IMR-90 (cell line): ENCODE results near the gene ISOC2. TPM values are rescaled to one million over a fixed set of nuclear protein-coding genes. Genes with fewer than 3 reads are reported as not detected.

Experiments used
- ATAC-seq: fragments of 200-7000 bp; cut with Tn5 transposase; 2 replicates; pipeline ENCODE4 v1.9.1; 2020; ENCODE audit warnings: low read depth, mild to moderate bottlenecking, moderate library complexity
- BruUV-seq: library from RNA; stranded (reverse); fragments of 400-500 nt; replicated peaks from 2 replicates; lab custom pipeline; 2021; lab: Mats Ljungman, UMichigan
- CTCF ChIA-PET: fragments of 300-600 bp; formaldehyde crosslinking; extraction: SDS; loops from one replicate; lab custom pipeline; 2021; ENCODE audit warnings: antibody characterized with exemption; lab: Yijun Ruan, JAX
- POLR2A ChIA-PET: fragments of 300-600 bp; sonication (Branson Sonifier 250); formaldehyde crosslinking; loops from one replicate; lab custom pipeline; 2022; ENCODE audit warnings: antibody characterized with exemption; ENCODE audit not compliant: unreplicated experiment; lab: Charles Lee
- DNase-seq: peaks from one replicate; pipeline ENCODE4 v3.0.0; 2013
- H2AFZ ChIP-seq: replicated peaks from 2 replicates; pipeline ENCODE3; 2013; ENCODE audit warnings: low read length, mild to moderate bottlenecking; ENCODE audit not compliant: poor library complexity
- H2AK5ac ChIP-seq: 2 replicates; pipeline ENCODE4 v1.6.1; 2013; ENCODE audit warnings: low read depth, low read length, inconsistent platforms
- H2AK9ac ChIP-seq: replicated peaks from 2 replicates; pipeline ENCODE3; 2013; ENCODE audit warnings: mild to moderate bottlenecking, low read depth, low read length, moderate library complexity; ENCODE audit not compliant: poor library complexity
- H2BK120ac ChIP-seq: 2 replicates; pipeline ENCODE4 v1.6.1; 2013; ENCODE audit warnings: low read depth, low read length, inconsistent platforms
- H2BK15ac ChIP-seq: 3 replicates; pipeline ENCODE4 v1.6.1; 2013; ENCODE audit warnings: low read depth, low read length, inconsistent platforms
- H2BK20ac ChIP-seq: 2 replicates; pipeline ENCODE4 v1.6.1; 2013; ENCODE audit warnings: low read depth, mild to moderate bottlenecking, inconsistent platforms, low read length, moderate library complexity
- H2BK5ac ChIP-seq: 2 replicates; pipeline ENCODE4 v1.6.1; 2013; ENCODE audit warnings: mild to moderate bottlenecking, low read depth, low read length, inconsistent platforms; ENCODE audit not compliant: poor library complexity, severe bottlenecking
- H3K14ac ChIP-seq: replicated peaks from 2 replicates; pipeline ENCODE4 v1.6.1; 2013; ENCODE audit warnings: low read depth, low read length, inconsistent platforms
- H3K18ac ChIP-seq: 2 replicates; pipeline ENCODE4 v1.6.1; 2013; ENCODE audit warnings: low read depth, low read length, control low read depth
- H3K23ac ChIP-seq: 2 replicates; pipeline ENCODE4 v1.6.1; 2013; ENCODE audit warnings: low read depth, low read length, inconsistent platforms
- H3K27ac ChIP-seq: 2 replicates; pipeline ENCODE4 v1.5.1; 2013; ENCODE audit warnings: mild to moderate bottlenecking, control low read depth, low read length; ENCODE audit not compliant: insufficient read depth
- H3K27me3 ChIP-seq: 2 replicates; pipeline ENCODE4 v1.6.1; 2013; ENCODE audit warnings: low read length; ENCODE audit not compliant: control insufficient read depth, insufficient read depth
- H3K36me3 ChIP-seq: 2 replicates; pipeline ENCODE4 v1.6.1; 2013; ENCODE audit warnings: low read length, mixed read lengths; ENCODE audit not compliant: control insufficient read depth, insufficient read depth
- H3K4ac ChIP-seq: 2 replicates; pipeline ENCODE4 v1.6.1; 2013; ENCODE audit warnings: low read depth, low read length, inconsistent platforms
- H3K4me1 ChIP-seq: 2 replicates; pipeline ENCODE4 v1.6.1; 2013; ENCODE audit warnings: low read length, mixed read lengths; ENCODE audit not compliant: control insufficient read depth, insufficient read depth
- H3K4me2 ChIP-seq: 2 replicates; pipeline ENCODE4 v1.6.1; 2013; ENCODE audit warnings: low read depth, mild to moderate bottlenecking, control low read depth, low read length, moderate library complexity
- H3K4me3 ChIP-seq: 2 replicates; pipeline ENCODE4 v1.5.1; 2013; ENCODE audit warnings: low read depth, mild to moderate bottlenecking, control low read depth, low read length, moderate library complexity; ENCODE audit not compliant: insufficient read depth
- H3K56ac ChIP-seq: 2 replicates; pipeline ENCODE4 v1.6.1; 2013; ENCODE audit warnings: low read length, inconsistent platforms; ENCODE audit not compliant: insufficient read depth; ENCODE audit errors: extremely low read depth
- H3K79me1 ChIP-seq, 2 experiments: 2 replicates each; pipeline ENCODE4 v1.6.1; 2013; ENCODE audit warnings: low read length in 2 of 2, inconsistent platforms in 1 of 2, low read depth in 1 of 2
- H3K9ac ChIP-seq: 2 replicates; pipeline ENCODE4 v1.6.1; 2013; ENCODE audit warnings: low read depth, low read length, control low read depth
- H3K9me1 ChIP-seq: 2 replicates; pipeline ENCODE4 v1.6.1; 2013; ENCODE audit warnings: low read length, inconsistent platforms; ENCODE audit not compliant: insufficient read depth
- H3K9me3 ChIP-seq: 2 replicates; pipeline ENCODE4 v1.6.1; 2013; ENCODE audit warnings: low read length; ENCODE audit not compliant: control insufficient read depth, insufficient read depth
- H4K20me1 ChIP-seq: 2 replicates; pipeline ENCODE4 v1.6.1; 2013; ENCODE audit warnings: low read length, inconsistent platforms; ENCODE audit not compliant: insufficient read depth
- H4K5ac ChIP-seq: 2 replicates; pipeline ENCODE4 v1.6.1; 2013; ENCODE audit warnings: mild to moderate bottlenecking, low read depth, low read length, control low read depth
- H4K8ac ChIP-seq, 2 experiments: 2 replicates each; pipeline ENCODE4 v1.6.1; 2013; ENCODE audit warnings: low read depth in 2 of 2, low read length in 2 of 2, control low read depth in 1 of 2, inconsistent platforms in 1 of 2
- H4K91ac ChIP-seq: 2 replicates; pipeline ENCODE4 v1.6.1; 2013; ENCODE audit warnings: low read depth, low read length, inconsistent platforms; ENCODE audit not compliant: insufficient read depth
- BHLHE40 ChIP-seq: fragments of 150-350 bp; IDR thresholded peaks from 2 replicates; pipeline ENCODE4 v1.6.1; 2016; ENCODE audit warnings: mild to moderate bottlenecking, low read depth, low read length
- CEBPB ChIP-seq: IDR thresholded peaks from 2 replicates; pipeline ENCODE4 v1.6.1; 2012; ENCODE audit warnings: low read depth, low read length, improper control_type of control experiment
- CHD1 ChIP-seq: IDR thresholded peaks from 2 replicates; pipeline ENCODE4 v1.6.1; 2012; ENCODE audit warnings: low read depth, low read length, improper control_type of control experiment
- CTCF ChIP-seq: conservative IDR thresholded peaks from 2 replicates; pipeline ENCODE4 v1.5.1; 2012; ENCODE audit warnings: mild to moderate bottlenecking, low read depth, low read length, improper control_type of control experiment
- FOS ChIP-seq: fragments of 150-350 bp; IDR thresholded peaks from 2 replicates; pipeline ENCODE4 v1.6.1; 2016; ENCODE audit warnings: low read depth, low read length
- MAFK ChIP-seq: IDR thresholded peaks from 2 replicates; pipeline ENCODE4 v1.6.1; 2012; ENCODE audit warnings: low read depth, low read length, improper control_type of control experiment
- MXI1 ChIP-seq: IDR thresholded peaks from 2 replicates; pipeline ENCODE4 v1.6.1; 2012; ENCODE audit warnings: low read depth, mild to moderate bottlenecking, low read length, moderate library complexity, borderline replicate concordance
- NFE2L2 ChIP-seq: fragments of 150-350 bp; IDR thresholded peaks from 2 replicates; pipeline ENCODE4 v1.6.1; 2016; ENCODE audit warnings: low read depth, mild to moderate bottlenecking, low read length
- POLR2A ChIP-seq: IDR thresholded peaks from 2 replicates; pipeline ENCODE4 v1.6.1; 2012; ENCODE audit warnings: mild to moderate bottlenecking, low read depth, low read length
- RAD21 ChIP-seq: IDR thresholded peaks from 2 replicates; pipeline ENCODE4 v1.6.1; 2012; ENCODE audit warnings: low read length, improper control_type of control experiment
- RFX5 ChIP-seq: IDR thresholded peaks from 2 replicates; pipeline ENCODE4 v1.8.0; 2012; ENCODE audit warnings: low read depth, mild to moderate bottlenecking, low read length, moderate library complexity
- WGBS, 2 experiments: methylation state at CpG; one replicate each; pipeline versions ENCODE4 v1.1.5 to v1.1.7; 2013; ENCODE audit warnings: missing lambda C conversion rate in 2 of 2; ENCODE audit not compliant: insufficient read length in 1 of 2; ENCODE audit errors: extremely low coverage in 2 of 2; 5-methylcytosine and 5-hydroxymethylcytosine counted together
- dilution Hi-C: fragments of 300-500 bp; cut with HindIII; formaldehyde crosslinking; loops from one replicate; pipeline ENCODE4 v1.14.3; 2018; ENCODE audit warnings: low sequenced_read_pairs; ENCODE audit not compliant: unreplicated experiment
- in situ Hi-C: fragments of 300-500 bp; cut with MboI; formaldehyde crosslinking; loops from 3 replicates; pipeline ENCODE4 v1.14.3; 2019; ENCODE audit warnings: low sequenced_read_pairs, inconsistent platforms, mixed read lengths
- intact Hi-C: fragments of 100-400 bp; cut with micrococcal nuclease; formaldehyde crosslinking; loops from 2 replicates; pipeline ENCODE4 v1.10.0; 2022
- polyA plus RNA-seq, 3 experiments: library from polyadenylated mRNA; depleted of rRNA; stranded (reverse); fragments of >200 nt; gene quantifications; 2 replicates each; pipeline ENCODE4 v1.2.3, GENCODE V29; 2012; ENCODE audit warnings: low replicate concordance in 1 of 3
- total RNA-seq: library from RNA; depleted of rRNA; stranded (reverse); fragments of >200 nt; gene quantifications from 2 replicates; pipeline ENCODE4 v1.2.3, GENCODE V29; 2012

ISOC2 gene
- total and polyA plus RNA-seq, 2 of the 4 experiments (the other 2 are of a cell fraction): 56.1 to 82.1 TPM

- Histone ChIP-seq H3K56ac (no peak overlapping the region), H3K14ac (no peak overlapping the region), H4K20me1 (peaks cover 8% of the 10 kb centered on the region; the same call in 1 of the 2 replicates), H2BK15ac (no peak overlapping the region), H2BK20ac (no peak overlapping the region), H4K5ac (no peak overlapping the region), H2BK120ac (no peak overlapping the region), H3K9me1 (no peaks in the 10 kb centered on the region; the same call in 1 of the 2 replicates), H3K4ac (no peak overlapping the region), H3K4me2 (no peak overlapping the region), H3K4me3 (no peak overlapping the region), H3K18ac (no peak overlapping the region), H4K91ac (no peak overlapping the region), H3K27ac (no peak overlapping the region), H3K79me1 (no peaks in the 10 kb centered on the region), H3K36me3 (no peaks in the 10 kb centered on the region), H2AFZ (no peak overlapping the region), H2BK5ac (no peak overlapping the region), H3K9ac (no peak overlapping the region), H3K27me3 (peaks cover 67% of the 10 kb centered on the region), H3K4me1 (no peaks in the 10 kb centered on the region), H4K8ac (no peak overlapping the region), H2AK5ac (no peak overlapping the region), H2AK9ac (no peak overlapping the region), H3K9me3 (no peaks in the 10 kb centered on the region), H3K23ac (no peak overlapping the region)
- dilution Hi-C loops: no loop called here
- in situ Hi-C loops: no loop called here
- ChIA-PET POLR2A (no interaction called here), CTCF (interaction anchor here (0.7 kb wide), 1 partner anchor 322 kb away, joined by 3 read pairs; no protein-coding TSS in a partner anchor)
- intact Hi-C loops: no loop called here
- TF ChIP-seq RAD21 (no peak), CEBPB (no peak), MXI1 (no peak), FOS (no peak), MAFK (no peak), BHLHE40 (no peak), NFE2L2 (no peak), POLR2A (no peak), CTCF (no peak), CHD1 (no peak), RFX5 (no peak)
- BruUV-seq: no TSS peak
- ATAC-seq: no peak
- DNase-seq: no peak
- 20% methylated on average over 2 of the region's 18 CpGs; no CpG with 5 or more reads in 1 of the 2 experiments for WGBS, 2 experiments
Measured at GRCh38 chr19:55443824-55444480, 17.5 kb downstream of the ISOC2 start.
